GM23248 (cell line): ENCODE results near the gene TELO2.

Source experiments
- EZH2 ChIP-seq: fragments of 200-600 bp; sonication (generic); IDR thresholded peaks from 2 replicates; pipeline ENCODE4 v1.6.1; 2018; ENCODE audit warnings: antibody characterized with exemption, mild to moderate bottlenecking; ENCODE audit not compliant: insufficient read depth, poor library complexity, severe bottlenecking
- EZH2phosphoT487 ChIP-seq: fragments of 200-600 bp; sonication (generic); IDR thresholded peaks from 2 replicates; pipeline ENCODE4 v1.6.1; 2018; ENCODE audit warnings: antibody characterized with exemption, moderate library complexity, mild to moderate bottlenecking, low read depth; ENCODE audit not compliant: insufficient read depth

- TF ChIP-seq EZH2 = no peak
- TF ChIP-seq EZH2phosphoT487 = no peak
Measured at GRCh38 chr16:1461146-1461545, 32.0 kb upstream of the TELO2 start.
